GM18868 (cell line): ENCODE results near the gene ACACA.
A peak's percentile ranks its signal among the peaks of the same experiment; 100 is the strongest.
"Not testable (repeated sequence)": the region's sequence is repeated elsewhere in the genome, so short reads cannot be mapped to it uniquely, and the experiment has no call there.

Source experiments
- ATAC-seq: cut with Tn5 transposase; IDR thresholded peaks from one replicate; pipeline ENCODE4 v1.9.1; 2021; ENCODE audit warnings: mild to moderate bottlenecking, moderate library complexity; ENCODE audit not compliant: unreplicated experiment

The ACACA gene

GRCh38 chr17:37406635-37407461 lies at the start of gene ACACA, which contains the start of gene TADA2A:
TSS of gene ACACA (minus strand) at chr17:37406836. CDS start at chr17:37406299, 537 bp downstream.
TSS of gene TADA2A (plus strand) at chr17:37406886. CDS start at chr17:37411366, 4,480 bp downstream.
- ATAC-seq: peak; percentile 85

- no peak for ATAC-seq
These were observed 43.5 kb upstream of the ACACA start for GRCh38 chr17:37450112-37450511.

DNA sequence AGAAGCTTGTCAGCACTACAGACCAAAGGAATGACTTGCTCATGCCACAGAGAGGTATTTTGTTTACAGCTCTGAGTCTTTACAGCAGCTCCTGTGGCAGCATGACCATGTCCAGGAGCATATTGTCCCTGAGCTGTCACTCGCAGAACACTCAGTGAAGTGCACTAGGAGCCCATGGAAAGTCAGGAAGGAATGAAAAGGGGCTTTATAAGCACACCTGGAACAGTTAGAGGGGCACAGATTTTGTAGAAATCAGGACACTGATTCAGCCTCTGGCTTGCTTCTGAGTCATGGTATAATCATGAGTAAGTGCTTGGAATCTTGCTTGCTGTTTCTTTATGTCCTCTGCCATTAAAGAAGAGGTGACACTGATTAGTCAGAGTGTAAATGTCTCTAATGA lies 41.0 kb upstream of the ACACA start:
- no peak for ATAC-seq

- ATAC-seq: no peak
These were observed 39.4 kb upstream of the ACACA start for GRCh38 chr17:37446027-37446426.

- not testable (repeated sequence) for ATAC-seq
These were observed 34.9 kb upstream of the ACACA start for GRCh38 chr17:37441369-37442014.

DNA sequence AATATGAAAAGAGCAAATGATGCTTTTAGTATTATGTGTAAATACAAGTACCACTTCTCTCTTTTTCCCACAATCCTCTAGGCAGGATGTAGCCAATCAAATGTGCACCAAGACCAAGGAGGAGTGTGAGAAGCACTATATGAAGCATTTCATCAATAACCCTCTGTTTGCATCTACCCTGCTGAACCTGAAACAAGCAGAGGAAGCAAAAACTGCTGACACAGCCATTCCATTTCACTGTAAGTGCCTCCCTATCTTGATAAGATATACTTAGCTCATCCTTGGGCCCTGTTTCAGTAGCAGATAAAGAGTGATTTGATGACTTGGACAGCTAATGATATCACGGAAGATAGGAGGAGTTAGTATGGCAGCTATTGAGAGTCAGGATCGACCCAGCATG lies 33.8 kb upstream of the ACACA start:
- ATAC-seq: no peak

- ATAC-seq: no peak
These were observed 31.5 kb upstream of the ACACA start for GRCh38 chr17:37438141-37438540.

DNA sequence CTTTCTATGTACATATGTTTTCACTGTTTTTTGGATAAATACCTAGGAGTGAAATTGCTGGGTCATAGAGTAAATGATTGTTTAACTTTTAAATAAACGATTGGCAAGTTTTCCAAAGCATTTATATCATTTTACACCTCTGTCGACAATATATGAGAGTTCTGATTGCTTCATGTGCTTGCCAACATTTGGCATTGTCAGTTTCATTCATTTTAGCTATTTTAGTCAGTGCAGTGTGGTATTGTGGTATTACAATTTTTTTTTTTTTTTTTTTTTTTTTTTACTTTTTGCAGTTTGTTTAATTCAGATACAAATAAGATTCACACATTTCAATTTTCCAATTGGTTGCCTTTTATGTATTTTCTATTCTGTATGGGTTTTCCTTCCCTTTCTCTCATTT lies 26.0 kb upstream of the ACACA start:
- no peak for ATAC-seq

- no peak for ATAC-seq
These were observed 23.5 kb upstream of the ACACA start for GRCh38 chr17:37430051-37430627.

DNA sequence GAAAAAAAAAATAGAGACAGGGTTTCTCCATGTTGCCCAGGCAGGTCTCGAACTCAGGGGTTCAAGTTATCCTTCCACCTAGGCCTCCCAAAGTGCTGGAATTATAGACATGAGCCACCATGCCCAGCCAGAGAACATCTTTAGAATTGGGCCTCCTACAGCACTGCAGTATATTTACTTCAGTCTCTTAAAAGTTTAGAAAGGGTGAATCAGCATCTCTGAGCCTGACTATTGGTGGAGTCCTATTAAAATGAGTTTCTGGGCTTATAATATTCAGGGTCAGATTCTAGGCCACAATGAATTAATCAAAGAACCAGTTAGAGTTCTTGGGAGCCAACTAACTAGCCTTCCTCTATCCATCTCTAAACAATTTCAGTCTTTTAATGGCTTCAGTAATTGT lies 22.8 kb upstream of the ACACA start:
- no peak for ATAC-seq

- ATAC-seq: no peak
These were observed 22.4 kb upstream of the ACACA start for GRCh38 chr17:37429039-37429438.

DNA sequence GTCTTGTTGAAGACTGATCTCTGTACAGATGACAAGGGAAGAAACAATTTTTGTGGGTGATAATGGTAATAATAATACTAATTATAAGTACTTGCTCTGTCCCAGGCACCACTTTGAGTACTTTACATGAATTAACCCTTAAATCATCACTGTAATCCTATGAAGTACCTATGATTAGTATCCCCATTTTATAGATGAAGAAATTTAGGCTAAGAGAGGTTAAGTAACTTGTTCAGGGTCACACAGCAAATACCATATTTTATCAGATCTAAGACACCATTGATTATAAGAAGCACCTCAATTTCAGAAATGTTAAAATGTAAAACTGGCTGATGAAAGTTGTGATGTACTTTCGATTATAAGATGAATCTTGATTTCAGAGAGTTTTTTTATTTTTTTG lies 18.6 kb upstream of the ACACA start:
- ATAC-seq: no peak

- no peak for ATAC-seq
These were observed 16.5 kb upstream of the ACACA start for GRCh38 chr17:37422971-37423625.

GRCh38 chr17:37417852-37418251 lies 11.2 kb upstream of the ACACA start:
- no peak for ATAC-seq

GRCh38 chr17:37413875-37414519 lies 7.4 kb upstream of the ACACA start:
- ATAC-seq: no peak

DNA sequence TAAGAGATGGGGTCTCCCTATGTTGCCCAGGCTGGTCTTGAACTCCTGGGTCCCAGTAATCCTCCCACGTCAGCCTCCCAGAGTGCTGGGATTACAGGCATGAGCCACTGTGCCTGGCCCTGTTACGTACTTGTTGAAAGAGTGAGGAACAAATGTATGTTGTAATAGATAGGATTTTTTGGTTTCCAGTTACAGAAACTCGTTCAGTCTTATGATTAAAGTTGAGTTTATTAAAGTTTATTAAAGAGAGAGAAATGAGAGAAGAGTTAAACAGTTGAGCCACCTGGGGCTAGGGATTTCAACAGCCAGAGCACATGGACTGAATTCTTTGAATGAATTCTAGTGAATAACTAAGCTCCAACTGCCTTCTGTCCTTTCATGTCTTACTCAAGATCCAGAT lies 3.7 kb upstream of the ACACA start:
- no peak for ATAC-seq

GRCh38 chr17:37408145-37408479 lies 1.5 kb upstream of the ACACA start:
- not testable (repeated sequence) for ATAC-seq

DNA sequence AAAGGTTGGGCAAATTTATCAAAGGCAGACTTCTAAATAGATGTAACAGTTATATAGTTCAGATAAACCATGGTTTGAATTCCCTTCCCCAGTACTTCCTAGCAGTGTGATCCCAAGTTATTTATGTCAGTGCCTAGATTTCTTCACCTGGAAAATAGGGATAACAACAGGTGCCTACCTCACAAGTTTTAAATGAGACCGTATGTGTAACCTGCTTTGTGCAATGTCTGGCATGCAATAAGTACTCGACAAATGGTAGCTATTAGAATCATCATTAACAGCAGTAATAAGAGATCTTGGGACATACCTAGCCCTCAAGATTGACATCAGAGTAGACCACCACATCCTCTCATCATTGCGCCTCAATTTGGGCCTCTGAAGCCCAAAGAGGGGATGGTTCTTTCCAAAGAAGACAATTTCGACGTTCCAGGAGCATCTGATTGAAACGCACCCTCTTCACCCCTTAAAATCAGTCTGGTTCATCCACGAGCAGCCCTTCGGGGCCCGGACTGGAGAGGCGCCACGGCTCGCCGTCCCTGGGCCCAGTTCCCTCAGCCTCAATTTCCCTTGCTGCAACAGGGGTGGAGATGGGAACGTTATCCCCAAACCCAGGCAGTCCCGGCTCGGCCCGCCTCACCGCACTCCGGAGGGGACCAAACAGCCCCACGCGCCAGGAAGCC lies 541 bp downstream of the ACACA start:
- ATAC-seq: peak; percentile 37

DNA sequence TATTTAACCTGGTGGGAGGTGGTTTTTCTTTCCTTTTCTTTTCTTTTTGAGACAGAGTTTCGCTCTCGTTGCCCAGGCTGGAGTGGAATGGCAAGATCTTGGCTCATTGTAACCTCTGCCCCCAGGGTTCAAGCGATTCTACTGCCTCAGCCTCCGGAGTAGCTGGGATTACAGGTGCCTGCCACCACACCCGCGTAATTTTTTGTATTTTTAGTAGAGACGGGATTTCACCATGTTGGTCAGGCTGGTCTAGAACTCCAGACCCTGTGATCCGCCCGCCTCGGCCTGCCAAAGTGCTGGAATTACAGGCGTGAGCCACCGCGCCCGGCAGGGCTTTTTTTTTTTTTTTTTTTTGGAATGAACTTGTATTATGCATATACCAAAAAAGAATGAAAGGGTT lies 1.1 kb downstream of the ACACA start:
- not testable (repeated sequence) for ATAC-seq

- no peak for ATAC-seq
These were observed 6.1 kb downstream of the ACACA start for GRCh38 chr17:37400505-37400904.
